NCI-H128 (cell line): ENCODE results near the gene EEPD1.

Source experiments
- DNase-seq: peaks from one replicate; lab custom pipeline; 2025; ENCODE audit not compliant: unreplicated experiment; lab: John Stamatoyannopoulos, UW

EEPD1 gene

DNA sequence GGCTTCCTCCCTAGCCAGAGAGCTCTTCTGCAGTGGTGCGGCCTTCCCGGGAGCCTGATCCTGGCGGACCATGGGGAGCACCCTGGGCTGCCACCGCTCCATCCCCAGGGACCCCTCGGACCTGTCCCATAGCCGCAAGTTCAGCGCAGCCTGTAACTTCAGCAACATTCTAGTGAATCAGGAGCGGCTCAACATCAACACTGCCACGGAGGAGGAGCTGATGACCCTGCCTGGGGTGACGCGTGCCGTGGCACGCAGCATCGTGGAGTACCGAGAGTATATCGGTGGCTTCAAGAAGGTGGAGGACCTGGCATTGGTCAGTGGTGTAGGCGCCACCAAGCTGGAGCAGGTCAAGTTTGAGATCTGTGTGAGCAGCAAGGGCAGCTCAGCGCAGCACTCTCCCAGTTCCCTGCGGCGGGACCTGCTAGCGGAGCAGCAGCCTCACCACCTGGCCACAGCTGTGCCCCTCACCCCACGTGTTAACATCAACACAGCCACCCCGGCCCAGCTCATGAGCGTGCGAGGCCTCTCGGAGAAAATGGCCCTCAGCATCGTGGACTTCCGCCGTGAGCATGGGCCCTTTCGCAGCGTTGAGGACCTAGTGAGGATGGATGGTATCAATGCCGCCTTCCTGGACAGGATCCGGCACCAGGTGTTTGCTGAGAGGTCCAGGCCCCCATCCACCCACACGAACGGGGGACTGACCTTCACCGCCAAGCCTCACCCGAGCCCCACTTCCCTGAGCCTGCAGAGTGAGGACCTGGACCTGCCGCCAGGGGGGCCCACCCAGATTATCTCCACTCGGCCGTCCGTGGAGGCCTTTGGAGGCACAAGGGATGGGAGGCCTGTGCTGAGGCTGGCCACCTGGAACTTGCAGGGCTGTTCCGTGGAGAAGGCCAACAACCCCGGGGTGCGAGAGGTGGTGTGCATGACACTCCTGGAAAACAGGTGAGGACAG is 1.5 kb downstream of the EEPD1 start:
- DNase-seq: no peak

DNA sequence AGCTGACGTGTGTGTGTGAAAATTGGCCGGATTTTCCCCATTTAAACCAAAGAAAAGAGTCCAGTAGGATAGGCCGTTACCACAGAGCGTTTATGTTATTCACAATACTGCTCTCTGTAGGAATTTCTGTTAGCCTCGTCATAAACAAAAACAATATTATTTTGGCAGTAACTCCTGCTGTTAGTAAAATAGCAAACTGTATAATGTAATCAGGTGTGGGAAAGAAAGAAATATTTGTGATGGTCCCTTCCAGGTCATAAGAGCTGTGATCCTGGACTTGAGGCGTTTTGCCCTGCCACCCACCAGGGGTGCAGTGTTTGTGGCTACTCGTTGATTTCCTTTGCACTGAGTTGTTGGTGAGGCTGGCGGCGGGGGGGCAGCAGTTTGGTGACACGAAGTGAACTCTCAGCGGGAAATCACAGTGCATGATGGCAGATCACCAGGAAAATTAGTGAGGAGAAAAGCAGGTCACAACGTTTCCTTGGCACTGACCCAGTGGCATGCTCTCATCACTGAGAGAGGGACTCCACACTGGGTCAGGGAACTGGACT is 2.8 kb downstream of the EEPD1 start:
- DNase-seq: no peak

DNA sequence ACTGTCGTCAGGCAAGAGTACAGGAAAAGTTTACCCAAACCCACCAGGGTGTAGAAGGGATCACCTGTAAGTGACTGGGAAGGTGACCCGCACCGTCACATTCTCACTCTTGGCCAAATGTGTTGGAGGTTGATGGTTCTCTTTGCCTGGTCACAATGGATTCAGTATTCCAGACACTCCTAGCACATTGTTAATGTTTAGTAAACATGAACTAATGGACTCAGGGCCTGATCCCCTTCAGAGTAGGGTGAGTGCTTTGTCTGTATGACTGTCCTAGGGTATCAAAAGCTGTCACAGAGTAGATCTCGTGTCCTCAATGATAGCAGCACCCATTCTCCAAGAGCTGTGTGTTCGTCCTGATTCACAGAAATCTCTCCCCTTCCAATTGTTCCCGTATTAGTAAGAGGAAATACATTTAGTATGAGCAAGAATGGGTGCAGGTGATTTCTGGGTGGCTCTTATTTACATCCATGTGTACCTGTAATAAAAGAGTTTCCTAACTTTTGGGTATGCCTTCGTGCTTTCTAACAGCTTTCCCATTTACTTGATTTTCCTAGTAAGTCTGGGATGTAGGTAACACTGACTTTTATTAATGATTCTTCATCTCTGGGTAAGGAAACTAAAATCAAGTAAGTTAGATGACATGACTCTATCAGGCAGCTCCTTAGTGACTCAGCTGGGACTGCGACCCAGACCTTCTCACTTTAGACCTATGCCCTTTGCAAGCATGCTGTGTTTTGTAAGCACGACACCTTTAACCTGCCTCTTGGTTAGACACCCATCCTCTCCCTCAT is 4.7 kb downstream of the EEPD1 start:
- no peak for DNase-seq

DNA sequence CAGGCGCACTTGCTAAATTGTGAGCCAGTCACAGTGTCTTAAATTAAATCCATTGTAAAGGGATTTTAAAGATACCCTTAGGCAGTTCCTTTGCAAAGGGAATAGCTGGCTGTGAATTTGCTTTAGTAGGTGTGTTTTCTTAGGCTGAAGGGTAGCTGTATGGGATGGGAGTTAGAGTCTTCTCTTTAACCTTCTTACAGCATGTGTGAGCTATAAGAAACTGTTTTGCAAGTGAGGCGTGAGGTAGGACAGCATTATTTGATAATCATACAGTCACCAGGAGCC is 5.2 kb downstream of the EEPD1 start:
- no peak for DNase-seq

DNA sequence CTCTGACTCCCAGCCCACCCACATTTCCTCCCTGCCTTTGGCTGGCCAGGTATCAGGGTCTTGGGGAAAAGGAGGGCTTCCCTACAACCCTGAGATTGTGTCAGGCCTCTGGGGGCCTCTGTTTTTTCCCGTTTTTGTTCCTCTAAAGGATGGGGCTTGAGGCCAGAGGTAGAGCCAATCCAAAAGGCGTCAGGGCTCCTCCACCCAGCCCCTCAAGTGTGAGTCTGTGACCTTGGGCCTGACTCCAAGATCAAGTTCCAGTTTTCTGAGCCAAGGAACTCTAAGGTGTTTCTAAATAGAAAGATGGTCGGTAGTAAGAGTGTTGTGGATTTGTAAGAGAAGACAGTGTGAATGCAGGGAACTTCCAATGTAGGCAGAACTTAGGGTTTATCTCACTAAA is 6.6 kb downstream of the EEPD1 start:
- DNase-seq: no peak

DNA sequence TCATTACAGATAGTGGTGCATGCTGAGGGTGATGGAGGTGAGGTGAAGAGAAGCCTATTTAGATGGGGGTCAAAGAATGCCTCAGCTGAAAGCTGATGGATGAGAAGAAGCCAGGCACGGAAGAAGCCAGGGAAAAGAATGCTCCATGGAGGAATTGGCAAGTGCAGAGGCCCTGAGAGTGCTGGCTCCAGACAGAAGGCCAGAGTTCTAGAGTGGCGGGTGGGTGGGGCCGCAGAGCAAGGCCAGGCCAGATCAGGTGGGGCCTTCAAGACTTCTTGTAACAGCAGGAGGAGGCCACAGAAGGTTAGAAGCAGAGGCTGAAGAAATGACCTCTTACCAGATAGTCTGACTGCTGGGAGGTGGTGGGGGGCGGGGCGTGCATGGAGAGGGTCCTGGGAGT is 7.3 kb downstream of the EEPD1 start:
- DNase-seq: no peak

DNA sequence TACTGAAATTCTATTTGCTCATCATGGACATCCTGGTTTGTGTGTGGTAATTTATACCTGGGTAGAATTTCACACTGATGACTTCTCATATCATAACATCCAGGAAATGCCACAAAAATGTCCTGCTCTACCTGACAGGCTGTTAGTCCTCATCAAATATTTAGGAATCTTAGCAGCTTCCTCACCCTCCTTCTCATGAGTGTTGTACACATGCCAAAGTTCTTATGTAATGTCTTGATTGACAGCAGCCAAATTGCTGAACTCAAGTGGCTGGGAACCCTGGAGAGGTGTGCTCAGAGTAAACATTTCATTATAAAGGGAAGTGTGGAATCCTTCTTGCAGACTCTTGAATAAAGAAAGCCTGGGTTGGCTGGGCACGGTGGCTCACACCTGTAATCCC is 8.9 kb downstream of the EEPD1 start:
- no peak for DNase-seq

DNA sequence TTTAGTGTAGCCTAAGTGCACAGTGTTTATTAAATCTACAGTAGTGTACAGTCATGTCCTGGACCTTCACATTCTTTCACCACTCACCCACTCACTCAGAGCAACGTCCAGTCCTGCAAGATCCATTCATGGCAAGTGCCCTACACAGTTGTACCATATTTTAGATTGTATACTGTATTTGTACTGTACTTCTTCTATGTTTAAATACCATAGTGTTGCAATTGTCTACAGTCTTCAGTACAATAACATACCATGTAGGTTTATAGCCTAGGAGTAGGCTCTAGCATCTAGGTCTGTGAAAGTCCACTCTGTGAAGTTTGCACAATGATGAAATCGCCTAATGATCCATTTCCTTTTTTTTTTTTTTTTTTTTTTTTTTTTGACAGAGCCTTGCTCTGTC is 12.0 kb downstream of the EEPD1 start:
- no peak for DNase-seq

DNA sequence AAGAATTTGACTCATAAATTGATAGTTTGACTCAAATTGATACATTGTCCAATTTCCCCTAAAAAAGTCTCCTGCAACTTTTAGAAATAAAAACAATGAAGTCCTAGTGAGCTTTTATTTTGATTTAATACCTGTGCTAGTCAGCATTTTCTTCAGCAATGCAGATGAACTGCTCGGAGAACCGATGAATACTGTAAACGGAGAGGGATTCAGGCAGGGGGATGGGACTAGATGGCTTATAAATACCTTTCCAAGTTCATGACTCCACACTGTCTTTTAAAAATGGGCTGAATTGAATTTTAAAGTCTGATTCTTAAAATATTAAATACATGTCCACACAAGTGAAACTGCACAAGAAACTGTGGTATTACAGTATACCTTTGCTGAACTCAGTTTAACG is 12.7 kb downstream of the EEPD1 start:
- no peak for DNase-seq

DNA sequence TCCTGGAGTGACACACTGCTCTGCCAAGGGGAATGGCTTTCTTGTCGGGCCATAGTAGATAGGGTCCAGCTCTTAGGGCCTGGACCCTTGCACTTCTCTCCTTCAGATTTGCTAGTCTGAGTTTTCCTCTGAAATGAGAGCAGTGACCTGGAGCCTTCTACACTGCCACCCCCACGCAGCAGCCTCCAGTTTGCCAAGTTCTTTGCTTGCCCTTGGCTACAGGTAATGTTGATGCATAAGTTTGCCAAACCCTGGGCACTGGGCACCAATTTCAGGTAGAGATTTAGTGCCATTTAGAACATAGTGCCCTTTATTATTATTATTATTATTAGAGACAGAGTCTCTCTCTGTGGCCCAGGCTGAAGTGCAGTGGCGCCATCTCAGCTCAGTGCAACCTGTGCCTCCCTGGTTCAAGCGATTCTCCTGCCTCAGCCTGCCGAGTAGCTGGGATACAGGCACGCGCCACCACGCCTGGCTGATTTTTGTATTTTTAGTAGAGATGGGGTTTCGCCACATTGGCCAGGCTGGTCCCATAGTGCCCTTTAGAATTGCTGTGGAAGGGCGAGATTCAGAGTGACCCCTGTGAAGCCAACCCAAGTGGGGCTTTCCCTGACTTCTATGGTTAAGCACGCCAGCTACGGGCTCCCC is 14.5 kb downstream of the EEPD1 start:
- DNase-seq: no peak

DNA sequence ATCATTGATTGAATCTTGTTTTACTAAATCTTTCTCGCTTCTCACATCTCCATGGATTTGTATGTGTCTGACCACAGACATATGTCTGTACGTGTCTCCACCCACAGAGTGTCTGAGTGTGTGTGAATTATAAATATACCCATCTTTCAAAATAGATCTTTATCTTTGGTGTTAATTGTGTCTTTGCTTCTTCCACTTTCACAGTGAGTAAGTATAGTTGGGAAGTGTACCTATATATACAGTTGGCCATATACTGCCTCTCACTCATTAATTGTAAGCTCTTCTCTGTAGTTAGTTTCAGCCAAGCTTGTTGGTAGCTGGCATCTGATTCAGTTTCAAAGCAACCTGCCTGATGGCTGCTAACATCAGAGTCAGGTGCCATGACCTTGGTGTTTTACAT is 18.4 kb downstream of the EEPD1 start:
- DNase-seq: no peak

DNA sequence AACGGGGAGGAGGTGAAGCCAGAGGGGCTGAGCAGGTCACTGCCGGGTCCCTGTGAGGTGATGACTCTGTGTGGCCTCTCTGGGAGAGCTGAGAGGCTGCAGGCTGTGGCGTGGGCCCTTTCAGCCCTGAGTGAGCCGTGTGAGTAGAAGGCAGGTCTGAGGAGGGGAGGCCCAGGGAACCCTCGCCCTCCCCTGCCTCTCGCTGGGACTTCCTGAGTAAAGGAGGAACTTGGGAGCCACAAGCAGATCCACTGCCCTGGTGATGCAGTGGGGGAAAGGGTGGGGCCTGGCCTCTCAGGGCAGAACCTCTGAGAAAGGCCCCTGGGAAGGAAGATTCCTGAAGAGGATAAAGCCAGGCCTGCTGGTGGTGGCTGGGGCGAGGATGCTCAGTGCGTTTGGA is 22.8 kb downstream of the EEPD1 start:
- no peak for DNase-seq

DNA sequence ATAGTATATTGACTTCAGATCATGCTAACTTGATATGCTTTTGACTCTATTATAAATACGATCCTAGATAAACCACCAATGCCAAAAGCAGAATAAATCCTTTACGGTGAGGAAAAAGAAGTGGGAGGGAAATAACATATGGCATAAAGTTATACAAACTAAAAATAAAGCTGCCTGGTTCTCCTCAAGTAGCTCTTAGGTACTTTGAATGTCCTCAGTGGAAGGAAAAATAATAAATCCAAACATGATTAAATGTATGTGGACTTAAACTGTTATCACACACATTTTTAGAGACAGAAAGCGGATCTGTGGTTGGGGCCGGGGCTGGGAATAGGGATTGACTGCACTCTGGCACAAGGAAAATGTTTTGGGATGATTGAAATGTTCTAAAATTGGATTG is 23.6 kb downstream of the EEPD1 start:
- no peak for DNase-seq

DNA sequence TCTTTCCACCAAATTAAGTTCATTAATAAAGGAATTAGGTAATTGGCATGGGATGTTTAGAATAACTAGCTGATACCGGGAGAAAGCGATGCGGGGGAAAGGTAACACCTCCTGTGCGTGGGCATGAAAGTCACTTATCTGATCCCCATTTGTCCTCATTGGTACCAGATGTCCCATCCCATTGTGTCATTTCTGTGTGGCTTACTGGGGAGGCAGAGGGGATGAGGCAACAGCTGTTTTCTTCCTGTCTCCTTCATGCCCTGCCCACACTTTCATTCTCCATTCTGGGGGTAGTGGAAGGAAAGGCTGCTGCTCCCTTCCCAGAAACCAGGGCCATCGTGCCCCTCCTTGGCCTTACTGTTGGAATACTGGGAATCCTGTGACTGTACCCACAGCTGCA is 27.1 kb downstream of the EEPD1 start:
- DNase-seq: no peak

DNA sequence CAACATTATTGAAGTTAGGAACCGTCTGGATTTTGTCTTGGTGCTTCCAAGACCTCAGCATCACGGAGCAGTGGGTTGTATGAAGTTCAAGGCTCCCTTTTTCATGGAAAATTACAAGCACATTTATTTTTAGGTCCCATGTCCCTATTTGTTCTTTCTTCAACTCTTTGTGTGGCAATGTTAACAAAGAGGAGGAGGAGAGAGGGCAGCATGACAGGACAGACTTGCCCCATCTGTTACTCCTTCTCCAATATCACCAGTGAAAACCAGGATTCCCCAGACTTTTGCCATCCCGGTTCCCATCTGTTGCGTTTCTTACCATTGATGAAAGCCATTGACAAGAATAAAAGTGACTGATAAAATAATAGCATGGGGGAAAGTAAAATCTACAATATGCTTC is 28.6 kb downstream of the EEPD1 start:
- DNase-seq: no peak

DNA sequence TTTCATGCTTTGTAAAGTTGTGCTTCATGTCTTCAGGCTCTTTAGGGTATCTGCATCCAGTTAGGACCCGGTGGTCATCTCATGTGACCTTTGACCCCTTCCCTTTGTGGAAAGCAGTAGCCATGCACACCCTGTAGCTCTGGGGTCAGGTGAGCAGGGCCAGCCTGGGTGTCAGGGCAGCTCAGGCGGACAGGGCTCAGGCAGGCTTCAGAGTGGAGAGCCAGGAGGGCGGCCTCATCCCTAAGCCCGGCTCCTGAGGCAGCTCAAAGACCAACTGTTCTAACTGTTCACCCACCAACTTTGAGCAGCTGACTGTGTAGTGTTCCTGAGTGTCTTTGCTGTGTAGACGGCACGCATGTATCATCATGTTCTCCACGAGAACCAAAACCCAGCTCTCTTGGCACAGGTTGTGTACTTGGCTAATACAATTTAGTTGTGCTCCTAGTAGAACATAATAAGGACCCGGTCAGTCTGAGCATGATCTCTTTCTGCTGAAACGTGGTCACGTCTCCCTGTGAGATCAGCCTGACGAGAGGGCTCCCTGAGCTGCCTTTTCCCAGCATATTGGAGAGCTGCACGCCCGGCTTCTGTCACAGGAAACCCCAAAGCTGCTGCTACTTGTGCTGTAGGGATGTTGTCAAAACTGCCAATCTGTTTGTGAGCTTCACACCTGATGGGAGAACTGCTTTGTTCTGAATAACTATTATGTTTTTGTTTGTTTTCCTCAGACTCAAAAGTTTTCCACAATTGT is 30.0 kb downstream of the EEPD1 start:
- DNase-seq: no peak

DNA sequence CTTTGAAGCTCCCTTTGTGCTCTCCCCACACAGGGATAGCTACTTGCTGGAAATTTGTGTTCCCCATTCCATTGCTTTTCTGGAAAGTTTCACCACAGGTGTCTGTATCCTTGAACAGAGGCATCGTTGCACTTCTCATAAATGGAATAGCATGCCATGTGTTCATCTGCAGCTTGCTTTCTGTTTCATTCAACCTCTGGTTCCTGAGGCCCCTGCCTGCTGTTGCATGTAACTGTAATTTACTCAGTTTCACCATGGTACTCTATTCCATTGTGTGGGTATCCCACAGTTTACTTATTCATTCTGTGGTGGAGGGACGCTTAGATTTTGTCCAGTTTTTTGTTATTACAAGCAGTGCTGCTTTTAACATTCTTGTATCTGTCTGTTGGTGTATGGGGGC is 32.0 kb downstream of the EEPD1 start:
- DNase-seq: no peak

DNA sequence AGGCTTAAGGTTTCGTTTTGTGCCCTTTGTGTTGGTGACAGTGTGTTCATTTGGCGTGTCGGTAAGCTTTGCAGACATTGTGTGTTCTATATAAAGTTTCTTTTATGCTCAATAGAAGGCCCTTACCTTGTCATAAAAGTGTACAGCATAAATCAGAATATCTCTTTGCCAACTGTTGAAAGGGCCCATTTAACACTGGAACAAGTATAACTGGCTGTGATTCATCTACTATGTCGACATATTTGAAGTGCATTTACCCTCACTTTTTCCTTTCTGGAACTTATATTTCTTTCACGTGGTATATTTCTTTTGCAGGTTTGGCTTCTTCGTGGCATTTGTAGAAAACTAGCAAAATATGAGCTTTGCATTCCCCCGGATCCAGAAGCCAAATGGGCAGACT is 32.7 kb downstream of the EEPD1 start:
- DNase-seq: no peak

DNA sequence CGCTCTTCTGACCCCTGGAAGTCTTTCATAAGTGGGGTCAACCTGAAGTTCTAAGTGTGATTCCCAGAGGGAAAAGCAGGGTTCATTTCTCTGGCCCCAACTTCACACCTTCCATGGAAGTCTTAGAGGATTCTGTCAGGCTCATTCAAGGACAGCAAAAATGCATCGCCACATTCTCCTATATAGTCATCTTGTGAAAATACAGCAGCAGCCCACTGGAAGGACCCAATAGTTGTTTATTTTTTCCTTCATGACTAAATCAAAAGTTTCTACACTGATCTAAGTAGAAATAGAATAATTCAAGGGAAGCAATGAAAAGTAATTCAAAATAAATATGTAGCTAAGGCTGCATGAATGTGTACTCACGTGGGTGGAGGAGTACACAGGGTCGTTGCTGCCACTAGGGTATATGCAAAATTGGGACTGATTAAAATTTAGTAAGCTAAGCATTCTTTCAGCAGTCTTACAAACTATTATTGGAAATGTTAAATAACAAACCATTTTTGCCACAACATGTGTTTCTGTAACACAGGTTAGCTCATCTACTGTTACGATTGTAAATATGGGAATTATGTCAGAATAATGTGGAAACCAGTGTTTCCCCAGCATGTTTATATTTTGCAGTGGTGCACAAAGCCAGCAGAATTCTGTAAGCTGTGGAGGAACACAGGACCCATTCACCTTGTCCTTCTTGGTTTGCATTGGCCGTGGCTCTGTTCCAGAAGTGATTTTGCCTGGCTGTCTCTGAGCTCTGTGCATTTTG is 33.5 kb downstream of the EEPD1 start:
- DNase-seq: no peak

DNA sequence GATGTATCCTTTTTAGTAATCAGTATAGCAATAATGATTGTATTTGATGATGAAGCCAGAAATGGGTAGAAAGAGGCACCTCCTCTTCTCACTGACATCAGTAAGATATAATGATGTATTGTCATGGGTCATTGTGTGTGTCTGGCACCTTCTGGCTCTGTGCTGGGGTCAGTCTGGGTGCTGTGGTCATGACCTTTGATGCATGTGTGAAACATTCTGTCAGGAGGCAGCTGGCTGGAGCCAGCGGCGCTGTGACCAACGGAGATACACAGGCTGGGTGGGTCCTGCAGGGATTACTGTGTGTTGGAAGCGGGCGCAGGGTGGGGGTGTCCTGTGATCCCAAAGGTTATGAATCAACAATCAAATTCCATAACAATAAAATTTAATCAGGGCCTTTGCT is 35.2 kb downstream of the EEPD1 start:
- no peak for DNase-seq
